Gastroesophageal sphincter (tissue), 4 donors: Measurements from ENCODE around the gene CPSF7. TPM values are rescaled to one million over a fixed set of nuclear protein-coding genes. Genes with fewer than 3 reads are reported as not detected.
"Not testable (repeated sequence)": the region's sequence is repeated elsewhere in the genome, so short reads cannot be mapped to it uniquely, and the experiment has no call there.

Experiments used
- ATAC-seq: fragments of 150-250 bp; one replicate; pipeline ENCODE4 v1.9.1; 2016; ENCODE audit warnings: mild to moderate bottlenecking, moderate library complexity
- H3K27ac ChIP-seq, 4 donors: fragments of 200-600 bp; sonication (generic) in 3 of 4; 1 replicate in 3 of 4; 2 replicates in 1 of 4; pipeline ENCODE4 v1.5.1; 2016 to 2019
- H3K27me3 ChIP-seq: fragments of 200-600 bp; sonication (generic); one replicate; pipeline ENCODE4 v1.5.1; 2019
- H3K36me3 ChIP-seq, 2 donors: fragments of 200-600 bp; sonication (generic); one replicate each; pipeline ENCODE4 v1.5.1; 2019; ENCODE audit warnings: control low read depth in 1 of 2
- H3K4me1 ChIP-seq, 3 donors: fragments of 200-600 bp; sonication (generic); 1 replicate in 2 of 3; 2 replicates in 1 of 3; pipeline ENCODE4 v1.5.1; 2016 to 2019; ENCODE audit warnings: control low read depth in 2 of 3
- H3K4me3 ChIP-seq, 2 donors: fragments of 200-600 bp; sonication (generic); one replicate each; pipeline ENCODE4 v1.5.1; 2019; ENCODE audit warnings: mild to moderate bottlenecking in 1 of 2, moderate library complexity in 1 of 2
- H3K9me3 ChIP-seq, 3 donors: fragments of 200-600 bp; sonication (generic); one replicate each; pipeline ENCODE4 v1.5.1; 2017 to 2019; ENCODE audit warnings: control low read depth in 2 of 3
- EP300 ChIP-seq: sonication (generic); formaldehyde crosslinking; IDR thresholded peaks from one replicate; pipeline ENCODE4 v1.6.1; 2017; ENCODE audit warnings: antibody characterized with exemption, mild to moderate bottlenecking
- POLR2A ChIP-seq, 2 donors: fragments of 450-650 bp; IDR thresholded peaks; one replicate each; pipeline ENCODE4 v1.6.1; 2017; ENCODE audit warnings: antibody characterized with exemption in 2 of 2, mild to moderate bottlenecking in 2 of 2, moderate library complexity in 1 of 2
- POLR2AphosphoS5 ChIP-seq: sonication (generic); formaldehyde crosslinking; IDR thresholded peaks from one replicate; pipeline ENCODE4 v1.6.1; 2017; ENCODE audit warnings: antibody characterized with exemption
- WGBS, 2 donors: methylation state at CpG; one replicate each; pipeline ENCODE4 v1.1.5; 2018; ENCODE audit warnings: low coverage in 1 of 2; 5-methylcytosine and 5-hydroxymethylcytosine counted together
- total RNA-seq, 4 donors: library from RNA; depleted of rRNA; stranded (reverse); fragments of >200 nt; gene quantifications; one replicate each; pipeline ENCODE4 v1.1.0, GENCODE V29; 2016
- TF ChIP-seq, protein P1 (sequence below), 4 experiments: fragments of 200-600 bp in 2 of 4; fragments of 450-650 bp in 2 of 4; sonication (generic) in 1 of 4; IDR thresholded peaks; one replicate each; pipeline ENCODE4 v1.5.1; 2017 to 2019; ENCODE audit warnings: antibody characterized with exemption in 4 of 4, mild to moderate bottlenecking in 2 of 4, moderate library complexity in 2 of 4

The CPSF7 gene
- total RNA-seq, 4 donors from 2014 or later = 36.6 to 50.4 (median 43.7) TPM

GRCh38 chr11:61401173-61401572 is 28.6 kb downstream of the CPSF7 start:
- Histone ChIP-seq H3K27me3 (no peaks in the 10 kb centered on the region), H3K4me3 (no peak overlapping the region), H3K36me3 (peaks cover 0 to 87% of the 10 kb centered on the region in 2 donors), H3K27ac (no peak overlapping the region), H3K4me1 (no peaks in the 10 kb centered on the region), H3K9me3 (no peaks in the 10 kb centered on the region)
- 60% methylated on average over 1 of the region's 2 CpGs; no CpG with 5 or more reads in 1 of the 2 donors for whole genome bisulfite sequencing, 2 donors
- no peak for TF ChIP-seq EP300
- no peak for TF ChIP-seq POLR2A (IDR thresholded peaks at IDR 0.05)
- TF ChIP-seq, protein P1, sequence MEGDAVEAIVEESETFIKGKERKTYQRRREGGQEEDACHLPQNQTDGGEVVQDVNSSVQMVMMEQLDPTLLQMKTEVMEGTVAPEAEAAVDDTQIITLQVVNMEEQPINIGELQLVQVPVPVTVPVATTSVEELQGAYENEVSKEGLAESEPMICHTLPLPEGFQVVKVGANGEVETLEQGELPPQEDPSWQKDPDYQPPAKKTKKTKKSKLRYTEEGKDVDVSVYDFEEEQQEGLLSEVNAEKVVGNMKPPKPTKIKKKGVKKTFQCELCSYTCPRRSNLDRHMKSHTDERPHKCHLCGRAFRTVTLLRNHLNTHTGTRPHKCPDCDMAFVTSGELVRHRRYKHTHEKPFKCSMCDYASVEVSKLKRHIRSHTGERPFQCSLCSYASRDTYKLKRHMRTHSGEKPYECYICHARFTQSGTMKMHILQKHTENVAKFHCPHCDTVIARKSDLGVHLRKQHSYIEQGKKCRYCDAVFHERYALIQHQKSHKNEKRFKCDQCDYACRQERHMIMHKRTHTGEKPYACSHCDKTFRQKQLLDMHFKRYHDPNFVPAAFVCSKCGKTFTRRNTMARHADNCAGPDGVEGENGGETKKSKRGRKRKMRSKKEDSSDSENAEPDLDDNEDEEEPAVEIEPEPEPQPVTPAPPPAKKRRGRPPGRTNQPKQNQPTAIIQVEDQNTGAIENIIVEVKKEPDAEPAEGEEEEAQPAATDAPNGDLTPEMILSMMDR (IDR thresholded peaks at IDR 0.05) = no peak
- TF ChIP-seq POLR2AphosphoS5 = no peak
- no peak for ATAC-seq

GRCh38 chr11:61392981-61393595 is 36.7 kb downstream of the CPSF7 start:
- Histone ChIP-seq H3K4me3 (peak overlapping the region; percentile 80 to 98), H3K27me3 (no peaks in the 10 kb centered on the region), H3K36me3 (peaks cover 0 to 39% of the 10 kb centered on the region in 2 donors), H3K4me1 (peaks cover 0 to 21% (median 7%) of the 10 kb centered on the region in 3 donors), H3K9me3 (no peaks in the 10 kb centered on the region), H3K27ac (peak overlapping the region; percentile 55 to 85 (median 82))
- no peak for ATAC-seq
- 0 to 3% methylated on average over 4 to 13 of the region's 15 CpGs for WGBS, 2 donors
- TF ChIP-seq, protein P1 (IDR thresholded peaks at IDR 0.05) = no peak
- TF ChIP-seq POLR2A (IDR thresholded peaks at IDR 0.05) = no peak
- TF ChIP-seq POLR2AphosphoS5 = no peak
- TF ChIP-seq EP300 = no peak

- Histone ChIP-seq H3K27ac (no peak overlapping the region), H3K4me3 (no peak overlapping the region), H3K9me3 (no peaks in the 10 kb centered on the region), H3K27me3 (no peaks in the 10 kb centered on the region), H3K4me1 (peaks cover 0 to 29% (median 7%) of the 10 kb centered on the region in 3 donors), H3K36me3 (peaks cover 0 to 11% of the 10 kb centered on the region in 2 donors)
- TF ChIP-seq, protein P1 (IDR thresholded peaks at IDR 0.05) = no peak
- TF ChIP-seq POLR2AphosphoS5 (no peak), POLR2A (IDR thresholded peaks at IDR 0.05) (no peak), EP300 (no peak)
- ATAC-seq = no peak
- WGBS, 2 donors = 47% methylated on average over 1 of the region's 1 CpG; no CpG with 5 or more reads in 1 of the 2 donors
Observed at GRCh38 chr11:61390161-61390560, 39.6 kb downstream of the CPSF7 start.

- ATAC-seq = no peak
- Histone ChIP-seq H3K4me3 (no peak overlapping the region), H3K27ac (no peak overlapping the region), H3K9me3 (no peaks in the 10 kb centered on the region), H3K27me3 (no peaks in the 10 kb centered on the region), H3K4me1 (peaks cover 0 to 8% (median 0%) of the 10 kb centered on the region in 3 donors), H3K36me3 (no peaks in the 10 kb centered on the region)
- no peak for TF ChIP-seq EP300
- WGBS, 2 donors = 89 to 92% methylated on average over 10 to 15 of the region's 15 CpGs
Observed at GRCh38 chr11:61384271-61385242, 45.2 kb downstream of the CPSF7 start.

DNA sequence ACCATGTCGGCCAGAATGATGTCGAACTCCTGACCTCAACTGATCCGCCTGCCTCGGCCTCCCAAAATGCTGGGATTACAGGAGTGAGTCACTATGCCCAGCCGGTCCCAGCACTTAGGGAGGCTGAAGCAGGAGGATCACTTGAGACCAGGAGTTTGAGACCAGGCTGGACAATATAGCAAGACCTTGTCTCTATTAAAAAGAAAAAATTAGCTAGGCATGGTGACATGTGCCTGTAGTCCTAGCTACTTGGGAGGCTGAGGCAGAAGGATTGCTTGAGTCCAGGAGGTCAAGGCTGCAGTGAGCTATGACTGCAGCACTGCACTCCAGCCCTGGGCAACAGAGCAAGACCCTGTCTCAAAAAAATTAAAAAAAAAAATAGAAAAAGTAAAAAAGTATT is 45.9 kb downstream of the CPSF7 start:
- not testable (repeated sequence) for H3K9me3 ChIP-seq, H3K4me3 ChIP-seq, ATAC-seq, H3K27ac ChIP-seq, H3K27me3 ChIP-seq, H3K36me3 ChIP-seq
- peaks cover 0 to 15% (median 4%) of the 10 kb centered on the region in 3 donors for H3K4me1 ChIP-seq
- 75 to 80% methylated on average over 2 to 4 of the region's 5 CpGs for WGBS, 2 donors
